ENCODE measurements around the gene GLG1.

GLG1 gene

DNA sequence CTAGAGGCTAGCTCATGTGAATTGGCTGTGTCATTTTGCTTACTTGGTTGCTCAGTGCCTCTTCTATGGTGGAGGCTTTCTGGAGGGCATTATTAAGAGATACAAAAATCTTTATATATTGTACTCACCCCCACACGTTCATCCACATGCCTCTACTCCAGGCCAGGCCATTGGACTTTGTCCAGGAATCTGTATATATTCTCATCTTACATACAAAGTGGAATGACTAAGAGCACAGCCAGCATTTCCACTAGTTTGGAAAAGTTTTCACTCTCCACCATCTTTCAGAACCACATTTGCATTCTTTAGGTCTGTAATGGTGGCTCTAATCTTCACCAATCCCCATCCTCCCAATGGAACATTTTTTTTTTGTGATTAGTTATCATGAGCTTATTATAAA lies 4.8 kb upstream of the GLG1 start:
- TF ChIP-seq, protein P1, sequence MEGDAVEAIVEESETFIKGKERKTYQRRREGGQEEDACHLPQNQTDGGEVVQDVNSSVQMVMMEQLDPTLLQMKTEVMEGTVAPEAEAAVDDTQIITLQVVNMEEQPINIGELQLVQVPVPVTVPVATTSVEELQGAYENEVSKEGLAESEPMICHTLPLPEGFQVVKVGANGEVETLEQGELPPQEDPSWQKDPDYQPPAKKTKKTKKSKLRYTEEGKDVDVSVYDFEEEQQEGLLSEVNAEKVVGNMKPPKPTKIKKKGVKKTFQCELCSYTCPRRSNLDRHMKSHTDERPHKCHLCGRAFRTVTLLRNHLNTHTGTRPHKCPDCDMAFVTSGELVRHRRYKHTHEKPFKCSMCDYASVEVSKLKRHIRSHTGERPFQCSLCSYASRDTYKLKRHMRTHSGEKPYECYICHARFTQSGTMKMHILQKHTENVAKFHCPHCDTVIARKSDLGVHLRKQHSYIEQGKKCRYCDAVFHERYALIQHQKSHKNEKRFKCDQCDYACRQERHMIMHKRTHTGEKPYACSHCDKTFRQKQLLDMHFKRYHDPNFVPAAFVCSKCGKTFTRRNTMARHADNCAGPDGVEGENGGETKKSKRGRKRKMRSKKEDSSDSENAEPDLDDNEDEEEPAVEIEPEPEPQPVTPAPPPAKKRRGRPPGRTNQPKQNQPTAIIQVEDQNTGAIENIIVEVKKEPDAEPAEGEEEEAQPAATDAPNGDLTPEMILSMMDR (IDR thresholded peaks at IDR 0.05; ENCODE audit: extremely low read depth, insufficient read depth, missing control alignments): no peak
- DNase-seq (ENCODE audit: low spot score): no peak
- in situ Hi-C loops (cut with MboI; ENCODE audit: low pct_unique_long_range_greater_than_20kb, low sequenced_read_pairs, unreplicated experiment): loop anchor here (25.0 kb wide), 1 partner anchor 124 kb away; no protein-coding TSS in a partner anchor

DNA sequence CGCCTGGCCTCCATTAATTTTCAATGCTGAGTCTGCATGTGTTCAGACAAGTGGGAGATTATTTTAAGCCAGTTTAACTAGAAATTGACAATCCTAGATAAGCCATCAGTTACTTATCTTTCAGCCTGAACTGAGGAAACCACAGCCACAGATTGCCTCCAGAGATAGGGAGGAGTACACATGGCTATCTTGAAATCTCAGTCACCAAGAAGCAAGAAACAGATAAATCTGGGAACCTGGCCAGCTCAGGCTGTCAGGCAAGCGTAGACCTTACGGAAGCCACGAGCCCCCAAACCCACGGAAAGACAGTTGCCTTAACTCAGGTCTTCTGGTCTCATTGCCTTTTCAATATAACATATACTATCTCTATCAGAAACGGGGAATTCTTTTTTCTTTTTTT lies 2.0 kb upstream of the GLG1 start:
- TF ChIP-seq, protein P1 (IDR thresholded peaks at IDR 0.05; ENCODE audit: extremely low read depth, insufficient read depth, missing control alignments): no peak
- no peak for DNase-seq (ENCODE audit: low spot score)
- in situ Hi-C loops (cut with MboI; ENCODE audit: low pct_unique_long_range_greater_than_20kb, low sequenced_read_pairs, unreplicated experiment): loop anchor here (25.0 kb wide), 1 partner anchor 122 kb away; no protein-coding TSS in a partner anchor

DNA sequence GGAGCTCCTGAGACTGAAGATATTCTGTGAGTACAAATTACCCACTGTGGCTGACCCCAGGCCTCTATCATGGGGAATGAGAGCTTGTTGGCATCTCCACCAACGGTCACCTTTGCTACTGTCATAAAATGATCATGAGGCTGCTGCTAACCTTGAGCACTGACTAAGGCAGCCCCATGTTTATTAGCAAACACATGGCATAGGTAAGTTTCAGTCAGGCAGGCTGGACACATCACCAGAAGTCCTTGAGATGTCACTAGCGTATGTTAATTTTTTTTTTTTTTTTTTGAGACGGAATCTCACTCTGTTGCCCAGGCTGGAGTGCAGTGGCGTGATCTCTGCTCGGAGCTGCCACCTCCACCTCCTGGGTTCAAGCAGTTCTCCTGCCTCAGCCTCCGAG lies 1.5 kb upstream of the GLG1 start:
- in situ Hi-C loops (cut with MboI; ENCODE audit: low pct_unique_long_range_greater_than_20kb, low sequenced_read_pairs, unreplicated experiment): loop anchor here (25.0 kb wide), 1 partner anchor 121 kb away; no protein-coding TSS in a partner anchor
- no peak for DNase-seq (ENCODE audit: low spot score)
- TF ChIP-seq, protein P1 (IDR thresholded peaks at IDR 0.05; ENCODE audit: extremely low read depth, insufficient read depth, missing control alignments): no peak

DNA sequence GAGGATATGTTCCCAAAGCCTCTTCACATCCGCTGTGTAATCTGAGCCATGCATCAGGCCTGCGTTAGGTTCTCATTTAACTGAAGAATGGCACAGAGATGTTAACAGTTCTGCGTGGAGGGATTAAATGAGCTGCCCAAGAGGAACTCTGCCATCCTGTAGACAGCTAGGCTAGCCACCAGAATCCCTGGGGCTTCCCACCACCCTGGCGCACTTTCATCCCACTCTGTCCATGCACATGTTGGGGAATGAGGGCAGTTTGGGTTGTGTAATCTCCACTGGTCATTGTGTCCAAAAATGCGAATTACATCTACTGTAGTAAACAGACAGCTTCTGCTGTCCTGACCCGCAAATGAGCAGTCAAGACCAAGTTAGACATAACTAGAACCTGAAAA lies 1.0 kb upstream of the GLG1 start:
- TF ChIP-seq, protein P1 (IDR thresholded peaks at IDR 0.05; ENCODE audit: extremely low read depth, insufficient read depth, missing control alignments): no peak
- in situ Hi-C loops (cut with MboI; ENCODE audit: low pct_unique_long_range_greater_than_20kb, low sequenced_read_pairs, unreplicated experiment): loop anchor here (25.0 kb wide), 1 partner anchor 121 kb away; no protein-coding TSS in a partner anchor
- no peak for DNase-seq (ENCODE audit: low spot score)

DNA sequence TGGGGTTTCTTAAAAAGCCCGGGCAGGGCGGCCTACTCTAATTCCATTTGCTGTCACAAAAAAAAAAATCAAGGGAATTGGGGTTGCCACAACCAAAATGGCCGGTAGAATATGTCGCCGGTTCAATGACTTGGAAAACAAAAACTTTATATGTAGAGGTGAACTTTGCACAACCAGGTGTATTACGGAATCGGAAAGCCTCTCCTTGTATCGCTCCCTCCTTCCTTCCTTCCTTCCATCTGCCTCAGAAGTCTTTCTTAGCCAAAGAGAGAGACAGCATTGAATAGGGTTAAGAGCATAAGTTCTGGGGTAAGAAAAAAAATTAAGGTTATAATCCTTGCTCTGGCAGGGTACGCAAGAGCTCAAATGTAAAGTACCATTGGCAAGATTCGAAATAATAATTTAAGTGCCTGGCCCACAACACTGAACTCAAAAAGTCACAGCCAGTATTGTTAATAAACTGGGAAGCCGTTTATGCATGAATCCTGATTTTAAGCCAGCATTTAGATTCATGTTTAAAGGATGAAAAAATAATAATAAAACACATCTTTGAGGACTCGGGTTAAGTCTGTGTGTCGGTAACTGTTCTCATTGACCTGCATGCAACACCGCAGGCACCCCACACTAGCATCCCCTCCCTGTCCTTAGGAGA lies 522 bp upstream of the GLG1 start:
- TF ChIP-seq, protein P1 (IDR thresholded peaks at IDR 0.05; ENCODE audit: extremely low read depth, insufficient read depth, missing control alignments): no peak
- in situ Hi-C loops (cut with MboI; ENCODE audit: low pct_unique_long_range_greater_than_20kb, low sequenced_read_pairs, unreplicated experiment): loop anchor here (25.0 kb wide), 1 partner anchor 120 kb away; no protein-coding TSS in a partner anchor
- no peak for DNase-seq (ENCODE audit: low spot score)

DNA sequence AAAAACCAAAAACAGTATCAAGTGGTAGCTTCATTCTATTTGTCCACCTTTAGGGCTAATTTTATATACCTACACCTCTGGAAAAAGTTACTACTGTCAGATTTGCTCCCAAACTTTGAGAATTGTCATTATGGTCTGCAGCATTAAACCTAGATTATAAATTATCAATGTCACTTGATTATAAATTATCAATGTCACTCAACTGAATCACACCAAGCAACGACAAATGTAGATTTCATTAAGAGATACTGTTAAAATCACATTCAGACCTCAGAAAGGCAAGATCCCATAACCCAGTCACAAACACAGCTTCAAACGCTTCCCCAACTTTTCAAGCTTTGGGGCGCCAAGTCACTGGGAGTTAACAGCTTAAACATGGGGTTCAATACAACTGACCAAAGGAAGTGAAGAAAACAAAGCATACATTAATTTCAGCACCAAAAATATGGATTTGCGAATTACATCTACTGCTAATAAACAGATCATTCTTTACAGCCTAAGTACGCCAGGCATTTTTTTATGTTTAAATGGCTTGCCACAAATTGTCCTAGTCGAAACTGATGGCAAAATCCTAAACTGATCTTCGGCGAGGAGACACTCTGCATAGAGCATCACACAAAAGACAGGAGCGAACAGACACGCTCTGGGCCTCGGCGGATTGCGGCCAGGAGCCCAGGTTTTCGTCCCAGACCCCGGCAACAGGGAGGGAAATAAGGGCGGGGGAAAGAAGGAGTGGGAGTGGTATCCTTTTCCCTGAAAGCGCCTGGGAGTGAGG lies 981 bp downstream of the GLG1 start:
- DNase-seq (ENCODE audit: low spot score): no peak
- in situ Hi-C loops (cut with MboI; ENCODE audit: low pct_unique_long_range_greater_than_20kb, low sequenced_read_pairs, unreplicated experiment): loop anchor here (25.0 kb wide), 1 partner anchor 119 kb away; no protein-coding TSS in a partner anchor
- TF ChIP-seq, protein P1 (IDR thresholded peaks at IDR 0.05; ENCODE audit: extremely low read depth, insufficient read depth, missing control alignments): no peak

Measured in GM13977 (cell line).